GM21381 (cell line): Measurements from ENCODE around the gene TP53BP1.

Experiments used
- ATAC-seq: cut with Tn5 transposase; IDR thresholded peaks from one replicate; pipeline ENCODE4 v1.9.1; 2021; ENCODE audit warnings: mild to moderate bottlenecking, moderate library complexity; ENCODE audit not compliant: unreplicated experiment

Gene TP53BP1

DNA sequence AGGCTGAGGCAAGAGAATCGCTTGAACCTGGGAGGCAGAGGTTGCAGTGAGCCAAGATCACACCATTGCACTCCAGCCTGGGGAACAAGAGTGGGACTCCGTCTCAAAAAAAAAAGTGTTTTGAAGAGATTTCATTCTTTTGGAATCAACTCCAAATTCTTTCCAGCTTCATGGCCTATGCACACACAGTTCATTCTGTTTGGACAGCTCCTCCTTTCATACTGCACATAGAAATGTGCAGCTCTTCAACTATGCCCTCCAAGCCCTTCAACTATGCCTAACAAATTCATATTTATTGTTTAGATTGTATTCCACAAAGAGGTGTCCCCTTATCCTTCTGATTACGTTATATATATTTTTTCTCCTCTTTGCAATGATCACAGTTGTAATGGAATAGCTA is 4.2 kb downstream of the TP53BP1 start:
- no peak for ATAC-seq

DNA sequence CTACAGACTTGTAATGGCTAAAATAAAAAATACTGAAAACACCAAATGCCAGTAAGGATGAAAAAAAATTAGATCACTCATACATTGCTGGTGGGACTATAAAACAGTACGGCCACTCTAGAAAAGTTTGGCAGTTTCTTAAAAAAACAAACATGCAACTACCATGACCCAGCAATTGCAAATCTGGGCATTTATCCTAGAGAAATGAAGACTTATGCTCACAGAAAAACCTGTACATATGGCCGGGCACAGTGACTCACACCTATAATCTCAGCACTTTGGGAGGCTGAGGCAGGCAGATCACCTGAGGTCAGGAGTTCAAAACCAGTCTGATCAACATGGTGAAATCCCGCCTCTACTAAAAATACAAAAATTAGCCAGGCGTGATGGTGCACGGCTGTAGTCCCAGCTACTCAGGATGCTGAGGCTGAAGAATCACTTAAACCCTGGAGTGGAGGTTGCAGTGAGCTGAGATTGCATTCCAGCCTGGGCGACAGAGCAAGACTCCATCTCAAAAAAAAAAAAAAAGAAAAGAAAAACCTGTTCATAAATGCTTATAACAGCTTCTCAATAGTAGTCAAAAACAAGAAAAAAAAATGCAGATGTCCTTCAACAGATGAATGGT is 5.6 kb downstream of the TP53BP1 start:
- ATAC-seq = no peak

DNA sequence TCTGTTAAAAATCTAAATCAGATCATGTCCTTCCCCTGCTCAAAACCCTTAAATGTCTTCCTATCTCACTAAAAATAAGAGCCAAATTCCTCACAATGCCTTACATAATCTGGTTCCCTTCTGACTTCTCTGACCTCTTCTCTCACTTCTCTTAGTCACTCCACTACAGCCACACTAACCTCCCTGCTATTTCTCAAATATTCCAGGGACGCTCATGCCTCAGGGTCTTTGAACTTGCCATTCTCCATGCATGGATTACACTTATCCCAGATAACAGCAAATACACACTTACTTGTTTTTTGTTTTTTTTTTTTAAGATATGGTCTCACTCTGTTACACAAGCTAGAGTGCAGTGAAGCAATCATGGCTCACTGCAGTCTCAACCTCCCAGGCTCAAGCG is 8.5 kb downstream of the TP53BP1 start:
- ATAC-seq = no peak

DNA sequence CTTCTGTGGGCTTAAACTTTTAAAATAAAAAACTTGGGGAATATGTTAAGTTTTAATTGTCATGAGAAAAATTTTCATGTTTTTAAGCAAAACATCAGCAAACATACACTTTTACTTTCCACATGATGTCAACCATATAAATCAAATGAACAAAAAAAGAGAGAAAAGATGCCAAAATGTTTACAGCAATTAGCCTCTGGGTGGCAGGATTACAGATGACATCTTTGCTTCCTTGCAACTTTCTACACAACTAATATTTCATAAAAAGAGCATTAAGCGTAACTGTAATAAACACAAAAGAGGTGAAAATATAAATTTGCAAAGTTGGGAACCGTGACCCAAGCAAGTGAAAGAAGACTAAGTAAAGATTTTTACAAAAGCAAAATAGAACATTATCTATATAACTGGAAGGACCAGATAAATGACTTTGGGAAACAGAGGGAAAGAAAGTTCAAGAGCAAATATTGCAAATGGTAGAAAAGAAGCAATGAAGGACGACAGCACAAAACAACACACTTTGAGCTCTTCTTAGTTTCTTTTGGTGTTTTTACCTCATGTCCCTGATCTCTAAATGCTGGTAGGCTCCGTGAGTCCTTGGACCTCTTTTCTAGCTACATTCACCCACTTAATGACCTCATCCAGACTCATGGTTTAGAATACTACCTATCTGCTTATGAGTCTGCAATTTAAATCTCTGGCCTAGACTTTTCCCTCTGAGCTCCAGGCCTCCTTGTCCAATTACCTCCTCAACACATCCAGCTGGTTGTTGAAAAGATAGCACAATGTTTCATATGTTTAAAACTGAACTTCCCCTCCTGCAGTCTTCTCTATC is 9.4 kb downstream of the TP53BP1 start:
- no peak for ATAC-seq

DNA sequence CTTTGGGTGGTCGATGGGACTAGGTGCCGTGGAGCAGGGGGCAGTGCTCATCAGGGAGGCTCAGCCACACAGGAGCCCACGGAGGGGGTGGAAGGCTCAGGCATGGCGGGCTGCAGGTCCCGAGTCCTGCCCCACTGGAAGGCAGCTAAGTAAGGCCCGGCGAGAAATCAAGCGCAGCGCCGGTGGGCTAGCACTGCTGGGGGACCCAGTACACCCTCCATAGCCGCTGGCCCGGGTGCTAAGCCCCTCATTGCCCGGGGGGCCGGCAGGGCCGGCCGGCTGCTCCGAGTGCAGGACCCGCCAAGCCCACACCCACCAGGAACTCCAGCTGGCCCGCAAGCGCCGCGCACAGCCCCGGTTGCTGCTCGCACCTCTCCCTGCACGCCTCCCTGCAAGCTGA is 19.1 kb downstream of the TP53BP1 start:
- no peak for ATAC-seq

DNA sequence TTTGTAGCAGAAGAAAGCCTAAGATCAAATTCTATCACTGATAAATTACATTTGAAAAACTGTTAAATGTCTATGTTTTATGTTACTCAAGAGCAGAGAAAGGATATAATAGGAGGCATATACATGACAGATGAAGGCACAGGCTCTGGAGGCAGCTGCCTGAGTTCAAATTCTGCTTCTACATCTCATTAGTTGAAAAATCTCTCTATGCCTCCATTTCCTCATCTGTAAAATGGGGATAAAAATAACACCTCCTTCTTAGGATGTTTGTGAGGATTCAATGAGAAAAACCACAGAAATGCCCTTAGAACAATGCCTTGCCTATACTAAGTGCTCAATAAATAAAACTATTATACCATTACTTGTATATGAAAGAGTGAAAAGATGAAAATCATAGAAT is 21.0 kb downstream of the TP53BP1 start:
- no peak for ATAC-seq

DNA sequence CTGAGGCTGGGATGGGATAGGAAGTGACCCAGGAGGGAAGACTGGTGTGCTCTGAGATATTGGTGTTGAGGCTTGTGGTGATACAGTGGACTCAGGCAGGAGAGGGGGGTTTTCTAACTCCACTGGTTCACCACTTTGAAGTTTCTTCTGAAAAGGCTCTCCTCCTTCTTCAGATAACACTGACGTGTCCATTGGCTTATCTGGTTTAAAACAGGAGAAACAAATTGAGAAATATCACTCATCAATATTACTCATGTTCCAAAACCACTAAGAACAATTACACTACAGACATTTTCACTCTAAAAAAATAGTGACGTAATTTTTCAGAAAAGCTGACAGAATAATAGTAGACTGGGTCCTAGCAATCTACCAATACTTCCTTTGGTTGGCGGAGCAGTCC is 23.1 kb downstream of the TP53BP1 start:
- ATAC-seq = no peak

DNA sequence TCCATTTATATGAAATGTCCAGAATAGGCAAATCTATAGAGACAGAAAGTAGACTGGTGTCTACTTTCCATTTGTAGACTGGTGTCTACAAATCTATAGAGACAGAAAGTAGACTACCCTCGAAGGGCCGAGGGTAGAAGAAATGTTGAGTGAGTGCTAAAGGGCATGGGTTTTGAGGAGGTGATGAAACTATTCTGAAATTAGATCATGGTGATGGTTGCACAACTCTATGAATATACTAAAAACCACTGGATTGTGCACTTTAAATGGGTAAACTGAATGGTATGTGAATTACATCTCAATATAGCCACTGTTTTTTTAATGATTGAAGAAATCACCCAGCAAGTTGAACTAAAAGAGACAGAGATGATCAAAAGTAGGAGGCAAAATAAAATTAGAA is 27.9 kb downstream of the TP53BP1 start:
- ATAC-seq = no peak

DNA sequence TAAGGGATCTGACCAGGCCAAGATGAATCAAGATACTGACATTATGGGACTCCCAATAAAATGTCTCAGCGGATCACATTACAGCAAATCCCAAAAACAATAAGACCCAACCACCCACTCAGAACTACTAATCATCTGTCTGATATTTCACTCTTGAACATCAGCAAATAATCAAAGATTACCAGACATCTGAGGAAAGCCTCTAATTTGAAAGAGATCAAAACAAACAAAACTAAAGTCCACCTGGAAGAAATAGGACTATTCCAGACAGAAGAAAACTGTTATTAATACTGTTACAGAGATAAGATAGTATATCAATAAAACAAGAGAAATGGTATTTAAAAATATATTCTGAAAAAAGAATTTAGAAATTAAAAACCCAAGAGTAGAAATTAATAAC is 29.0 kb downstream of the TP53BP1 start:
- ATAC-seq = no peak

DNA sequence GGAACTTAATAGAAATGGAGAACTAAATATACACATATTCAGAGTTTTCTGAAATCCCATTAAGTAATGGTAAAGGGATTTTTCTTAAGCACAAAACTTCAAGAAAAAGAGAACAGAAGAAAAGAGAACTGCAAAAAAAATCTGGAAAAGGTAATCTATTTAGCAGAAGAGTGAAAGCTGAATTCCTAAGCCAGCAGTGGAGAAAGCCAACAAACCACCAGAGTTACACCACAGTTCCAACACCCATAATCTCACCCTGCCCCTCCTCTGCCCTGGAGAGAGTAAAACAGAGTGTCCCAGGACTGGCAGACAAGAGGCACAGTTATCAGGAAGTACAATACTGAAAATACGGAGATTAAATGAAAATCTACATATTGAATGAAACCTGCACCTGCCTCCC is 29.4 kb downstream of the TP53BP1 start:
- ATAC-seq = no peak

DNA sequence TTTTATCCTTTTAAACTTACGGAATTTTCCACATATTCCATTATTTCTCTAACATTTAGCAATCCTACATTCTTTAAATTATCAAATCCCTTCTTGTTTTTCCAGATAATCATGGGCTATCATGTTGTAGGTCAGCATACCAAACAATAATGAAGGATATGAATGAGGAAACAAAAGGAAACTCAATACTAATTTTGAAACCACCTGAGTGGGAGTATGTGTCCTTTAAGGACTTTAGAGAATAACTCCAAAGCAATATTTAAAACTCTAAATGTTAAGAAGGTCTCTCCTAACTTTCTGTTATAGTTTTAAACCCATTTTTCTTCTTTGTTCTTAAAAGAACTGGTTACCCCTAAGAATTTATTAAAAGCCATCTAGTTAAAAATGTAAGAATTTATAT is 43.0 kb downstream of the TP53BP1 start:
- no peak for ATAC-seq

DNA sequence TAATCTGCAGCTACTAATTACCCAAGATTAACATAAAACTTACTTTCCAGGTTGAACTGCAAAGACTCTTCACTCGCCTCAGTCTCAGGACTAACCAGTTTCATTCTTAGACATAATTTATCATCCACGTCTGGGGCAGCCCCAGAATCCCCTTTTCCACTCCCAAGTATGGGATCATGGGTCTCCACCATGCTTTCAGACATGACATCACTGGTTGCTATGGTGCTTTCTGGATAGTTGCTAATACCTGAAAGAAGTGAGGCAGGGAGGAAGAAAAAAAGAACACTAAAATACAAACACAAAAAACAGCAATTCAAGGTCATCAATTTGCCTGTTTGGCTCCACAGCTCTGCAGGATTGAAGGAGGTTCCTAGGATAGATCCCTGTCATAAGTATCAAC is 46.6 kb downstream of the TP53BP1 start:
- no peak for ATAC-seq

DNA sequence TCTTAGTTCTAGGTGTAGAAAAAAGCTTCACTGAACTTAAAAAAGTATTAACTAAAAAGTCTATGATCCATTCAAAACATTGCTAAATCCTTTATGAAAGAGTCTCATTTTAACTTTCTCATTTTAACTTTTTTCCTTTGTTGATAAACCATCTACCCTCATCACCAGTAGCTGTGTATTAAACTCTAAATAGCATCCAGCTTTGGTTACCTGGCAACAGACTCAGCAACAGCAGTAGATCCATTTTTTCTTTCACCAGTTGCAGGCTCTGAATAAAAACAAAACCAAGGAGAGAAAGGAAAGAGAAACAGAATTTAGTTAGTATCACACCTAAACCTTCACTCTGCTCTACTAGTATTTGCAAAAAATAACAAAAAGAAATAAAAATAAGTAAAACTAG is 51.6 kb downstream of the TP53BP1 start:
- no peak for ATAC-seq

DNA sequence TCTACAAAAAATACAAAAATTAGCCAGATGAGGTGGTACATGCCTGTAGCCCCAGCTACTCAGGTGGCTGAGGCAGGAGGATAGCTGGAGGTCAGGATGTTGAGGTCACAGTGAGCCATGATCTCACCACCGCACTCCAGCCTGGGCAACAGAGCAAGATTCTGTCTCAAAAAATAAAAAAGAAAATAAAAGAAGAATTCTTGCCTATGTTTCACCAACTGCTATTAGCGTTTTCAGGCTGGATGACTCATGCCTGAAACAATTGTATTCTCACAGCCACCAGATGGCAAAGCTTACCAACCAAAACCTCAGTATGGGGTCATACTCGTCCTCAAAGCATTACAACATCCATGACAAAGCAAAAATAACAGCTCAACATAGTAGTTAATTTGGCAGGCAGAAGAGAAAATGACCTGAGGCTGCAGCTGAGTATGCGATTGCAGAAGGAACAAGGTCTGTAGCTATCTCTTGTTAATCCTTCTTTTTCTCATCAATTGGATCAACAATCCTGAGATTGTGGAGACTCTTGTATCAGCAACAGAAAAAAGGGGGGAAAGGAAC is 52.2 kb downstream of the TP53BP1 start:
- peak; percentile 54 for ATAC-seq

DNA sequence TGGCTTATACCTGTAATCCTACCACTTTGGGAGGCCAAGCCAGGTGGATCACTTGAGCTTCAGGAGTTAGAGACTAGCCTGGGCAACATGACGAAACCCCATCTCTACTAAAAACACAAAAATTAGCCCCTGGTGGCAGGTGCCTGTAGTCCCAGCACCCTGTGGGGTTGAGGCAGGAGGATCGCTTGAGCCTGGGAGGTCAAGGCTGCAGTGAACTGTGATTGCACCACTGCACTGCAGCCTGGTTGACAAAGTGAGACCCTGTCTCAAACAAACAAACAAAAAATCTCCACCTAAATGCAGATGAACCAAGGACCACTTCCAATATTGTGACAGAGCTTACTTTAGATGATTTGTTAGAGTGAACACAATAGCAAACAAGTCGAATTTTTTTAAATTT is 53.7 kb downstream of the TP53BP1 start:
- no peak for ATAC-seq

DNA sequence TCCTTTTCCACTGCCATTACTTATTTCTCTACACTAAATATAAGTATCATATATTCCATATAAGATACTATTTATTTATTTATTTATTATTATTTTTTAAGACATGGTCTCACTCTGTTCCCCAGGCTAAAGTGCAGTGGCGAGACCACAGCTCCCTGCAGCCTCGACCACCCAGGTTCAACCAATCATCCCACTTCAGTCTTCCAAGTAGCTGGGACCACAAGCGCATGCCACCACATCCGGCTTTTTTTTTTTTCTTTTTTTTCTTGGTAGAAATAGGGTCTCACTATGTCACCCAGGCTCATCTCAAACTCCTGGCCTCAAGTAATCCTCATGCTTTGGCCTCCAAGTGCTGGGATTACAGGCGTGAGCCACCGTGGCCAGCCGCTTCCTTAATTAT is 56.6 kb downstream of the TP53BP1 start:
- ATAC-seq = no peak

DNA sequence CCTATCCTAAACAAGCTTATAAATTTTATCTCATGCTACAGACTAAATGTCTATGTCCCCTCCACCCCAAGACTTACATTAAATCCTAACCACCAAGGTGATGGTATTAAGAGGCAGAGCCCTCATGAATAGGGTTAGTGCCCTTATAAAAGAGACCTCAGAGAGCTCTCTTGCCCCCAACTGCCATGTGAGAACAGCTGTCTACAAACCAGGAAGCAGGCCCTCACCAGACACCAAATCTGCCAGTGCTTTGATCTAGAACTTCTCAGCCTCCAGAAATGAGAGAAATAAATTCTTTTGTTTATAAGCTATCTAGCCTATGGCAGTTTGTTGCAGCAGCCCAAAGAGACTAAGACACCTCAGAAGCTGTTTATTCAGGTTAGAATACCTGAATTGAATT is 58.5 kb downstream of the TP53BP1 start:
- no peak for ATAC-seq

DNA sequence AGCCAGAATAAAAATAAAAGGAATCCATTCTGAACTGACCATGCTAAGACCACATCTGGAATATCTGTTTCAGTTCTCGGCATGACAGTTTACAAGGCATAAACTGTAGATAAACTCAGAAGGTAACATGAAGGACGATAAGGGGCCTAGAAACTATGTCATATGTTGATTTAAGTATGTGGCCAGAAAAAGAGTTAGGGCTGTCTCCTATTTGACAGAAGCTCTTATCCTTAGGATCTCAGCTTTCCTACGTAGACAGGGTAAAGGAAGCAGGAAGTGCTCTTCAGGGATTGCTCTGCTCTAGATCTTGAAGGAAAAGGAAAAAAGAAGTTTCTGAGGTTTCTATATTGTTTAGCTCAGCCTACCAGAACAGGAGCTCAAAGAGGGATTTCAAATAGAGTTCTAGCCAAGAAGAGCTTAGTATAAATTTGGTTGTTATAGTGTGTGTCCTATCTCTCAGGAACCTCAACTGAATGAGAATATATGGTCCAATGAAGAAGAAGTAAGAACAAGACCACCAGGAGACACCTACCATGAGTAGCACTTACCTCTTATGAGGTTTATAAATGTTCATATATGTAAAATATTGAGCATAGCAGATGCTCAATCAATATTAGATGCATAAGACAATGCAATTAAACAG is 59.2 kb downstream of the TP53BP1 start:
- ATAC-seq = no peak

DNA sequence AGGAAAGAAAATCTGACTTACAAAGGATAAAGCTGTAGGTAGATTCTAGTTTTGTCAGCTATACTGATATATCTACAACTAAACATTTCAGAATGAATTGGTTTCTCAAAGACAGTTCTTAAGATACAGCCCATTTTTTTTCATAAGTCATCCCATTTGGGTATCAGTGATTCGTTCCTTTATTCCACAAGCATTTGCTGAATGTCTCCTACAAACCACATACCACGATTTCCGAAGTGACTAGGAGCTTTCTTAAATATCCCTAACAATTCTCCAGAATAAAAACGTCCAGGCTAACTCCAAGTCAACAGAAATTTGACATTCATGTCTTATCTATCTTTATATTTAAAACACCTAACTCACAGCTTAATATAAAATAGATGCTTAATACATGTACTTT is 59.8 kb downstream of the TP53BP1 start:
- ATAC-seq = no peak

DNA sequence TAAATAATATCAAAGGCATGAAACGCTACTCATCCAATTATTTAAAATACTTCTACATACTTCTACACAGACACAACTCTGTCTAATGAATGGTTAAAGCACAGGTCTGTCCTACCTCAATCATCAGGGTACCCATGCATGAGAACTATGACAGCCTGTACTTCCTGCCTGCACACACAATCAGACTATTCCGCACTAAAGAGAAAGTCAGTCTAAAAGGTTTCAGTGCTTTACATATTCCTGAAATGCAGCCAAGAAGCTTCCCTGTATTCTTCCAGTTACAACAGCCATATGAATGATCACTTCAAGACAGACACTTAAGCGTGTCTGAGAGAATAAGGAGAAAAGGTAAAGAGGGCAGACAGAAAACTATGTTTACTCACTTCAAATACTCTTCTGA is 63.3 kb downstream of the TP53BP1 start:
- no peak for ATAC-seq

DNA sequence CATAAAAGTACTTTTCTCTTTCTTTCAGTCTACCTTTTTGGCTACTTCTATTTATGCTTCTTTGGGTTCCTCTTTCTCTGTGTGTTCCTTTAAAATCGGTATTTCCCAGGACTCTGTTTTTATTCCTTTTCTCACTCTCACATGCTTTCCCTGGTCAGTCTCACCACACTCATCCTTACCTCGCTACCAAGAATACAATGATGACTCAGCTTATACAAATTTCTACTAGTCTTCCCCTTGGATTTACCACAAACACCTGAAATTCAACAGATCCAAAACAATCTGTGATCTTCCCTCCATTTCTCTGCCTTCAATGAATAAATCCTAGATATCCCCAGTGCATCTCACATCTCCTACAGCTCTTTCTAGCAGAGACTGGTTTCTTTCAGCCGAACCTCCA is 69.2 kb downstream of the TP53BP1 start:
- ATAC-seq = no peak

DNA sequence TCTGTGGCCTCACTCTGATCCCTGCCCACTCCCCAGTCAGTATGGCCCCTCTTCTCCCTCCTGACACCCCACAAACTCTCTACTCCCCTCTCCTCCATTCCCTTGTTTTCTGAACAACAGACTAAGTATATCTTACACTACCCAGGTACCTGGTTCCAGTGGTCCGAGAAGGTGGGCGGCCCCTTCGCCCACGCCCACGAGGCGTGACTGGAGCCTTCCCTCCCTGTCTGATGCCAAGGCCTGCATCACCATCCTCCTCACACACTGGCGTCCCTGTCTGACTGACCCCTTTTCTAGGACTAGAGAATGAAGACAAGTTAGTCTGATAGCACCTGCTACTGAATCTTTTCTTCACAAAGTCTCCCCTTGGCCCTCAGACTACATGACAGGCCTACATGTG is 72.1 kb downstream of the TP53BP1 start:
- ATAC-seq = no peak
